ENCODE data around the gene SOWAHA. TPM values are rescaled to one million over a fixed set of nuclear protein-coding genes. Genes with fewer than 3 reads are reported as not detected.

Gene SOWAHA
- polyA plus RNA-seq, 3 donors: 0.11 to 1.5 (median 0.74) TPM

Other genes starting within 250 kb of the SOWAHA start
- 1 to 10 TPM in 2 of 3 donors, not detected in 1; 1.2 to 1.3 TPM for gene IL13, start 155.1 kb upstream of the SOWAHA start, polyA plus RNA-seq
- not detected for gene IL4, start 139.3 kb upstream of the SOWAHA start, polyA plus RNA-seq
- gene KIF3A, start 75.8 kb upstream of the SOWAHA start, polyA plus RNA-seq: 1 to 10 TPM; 1.3 to 4.9 (median 1.9) TPM
- gene CCNI2, start 65.9 kb upstream of the SOWAHA start, polyA plus RNA-seq: 1 to 10 TPM in 1 of 3 donors, under 1 TPM in 1, not detected in 1; 0.22 to 1.2 TPM
- gene SEPTIN8, start 36.1 kb upstream of the SOWAHA start, polyA plus RNA-seq: 10 to 100 TPM; 11.2 to 34.1 (median 15.4) TPM
- gene SHROOM1, start 17.3 kb downstream of the SOWAHA start, polyA plus RNA-seq: 10 to 100 TPM in 1 of 3 donors, 1 to 10 TPM in 2; 7.1 to 12.6 (median 8.3) TPM
- under 1 TPM; 0.11 to 0.63 (median 0.31) TPM for gene GDF9, start 53.2 kb downstream of the SOWAHA start, polyA plus RNA-seq
- gene UQCRQ, start 53.3 kb downstream of the SOWAHA start, polyA plus RNA-seq: 100 to 1,000 TPM; 171 to 396 (median 301) TPM
- 1 to 10 TPM in 1 of 3 donors, under 1 TPM in 2; 0.68 to 1.1 (median 0.70) TPM for gene LEAP2, start 60.4 kb downstream of the SOWAHA start, polyA plus RNA-seq
- gene AFF4, start 150.3 kb downstream of the SOWAHA start, polyA plus RNA-seq: 10 to 100 TPM in 2 of 3 donors, 1 to 10 TPM in 1; 8.6 to 18.0 (median 10.7) TPM
- 10 to 100 TPM in 2 of 3 donors, 1 to 10 TPM in 1; 7.3 to 19.9 (median 13.6) TPM for gene ZCCHC10, start 213.2 kb downstream of the SOWAHA start, polyA plus RNA-seq
- 10 to 100 TPM; 12.6 to 43.0 (median 28.3) TPM for gene HSPA4, start 238.7 kb downstream of the SOWAHA start, polyA plus RNA-seq

Data from adipose tissue (tissue), 3 donors.